IPS DF 4.7 (cell line): ENCODE measurements around the gene RPS6KL1.

ENCODE experiments used
- DNase-seq: peaks from one replicate; pipeline ENCODE4 v3.0.0-alpha.2; 2013; ENCODE audit warnings: low spot score; ENCODE audit errors: extremely low read depth

The RPS6KL1 gene

DNA sequence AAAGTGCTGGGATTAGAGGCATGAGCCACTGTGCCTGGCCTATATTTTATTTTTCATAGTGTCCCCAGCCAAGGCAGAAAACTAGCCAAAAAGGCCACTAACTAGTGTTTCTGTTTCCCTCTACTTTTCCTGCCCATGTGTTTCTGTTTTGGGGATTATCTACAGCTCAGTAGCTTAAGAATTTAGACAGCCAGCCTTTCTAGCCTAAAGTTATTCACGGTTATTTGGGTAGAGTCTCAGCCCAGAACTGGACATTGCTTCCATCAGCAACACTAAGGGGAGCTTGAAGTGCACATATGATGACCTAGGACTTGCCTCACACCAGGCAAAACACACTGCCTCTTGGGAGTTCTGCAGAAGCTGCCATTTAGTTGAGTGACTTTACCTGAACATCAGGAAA, 65.0 kb downstream of the RPS6KL1 start:
- no peak for DNase-seq

- DNase-seq = no peak
These were observed 66.7 kb downstream of the RPS6KL1 start for GRCh38 chr14:74856366-74856765.

DNA sequence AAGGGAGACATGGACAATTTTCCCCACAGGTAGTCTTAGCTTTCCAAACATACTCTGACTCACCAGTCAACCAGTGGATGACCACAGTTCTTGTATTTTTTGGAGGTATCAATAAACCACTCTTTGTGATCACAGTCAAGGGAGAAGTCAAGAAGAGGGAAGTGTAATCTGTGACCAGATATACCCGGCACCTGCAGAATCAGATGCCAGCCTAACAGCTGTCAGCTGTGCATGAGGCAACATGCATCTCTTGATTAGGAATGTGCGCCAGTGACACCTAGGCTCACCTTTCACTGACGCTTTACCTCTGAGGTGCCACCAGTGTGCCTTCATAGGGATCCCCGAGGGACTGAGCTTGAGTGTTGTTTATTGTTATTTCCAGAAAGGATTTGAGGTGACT, 67.1 kb downstream of the RPS6KL1 start:
- no peak for DNase-seq

- DNase-seq = no peak
These were observed 68.0 kb downstream of the RPS6KL1 start for GRCh38 chr14:74855021-74855420.
